ENCODE measurements around the gene DENND4A.

Gene DENND4A

DNA sequence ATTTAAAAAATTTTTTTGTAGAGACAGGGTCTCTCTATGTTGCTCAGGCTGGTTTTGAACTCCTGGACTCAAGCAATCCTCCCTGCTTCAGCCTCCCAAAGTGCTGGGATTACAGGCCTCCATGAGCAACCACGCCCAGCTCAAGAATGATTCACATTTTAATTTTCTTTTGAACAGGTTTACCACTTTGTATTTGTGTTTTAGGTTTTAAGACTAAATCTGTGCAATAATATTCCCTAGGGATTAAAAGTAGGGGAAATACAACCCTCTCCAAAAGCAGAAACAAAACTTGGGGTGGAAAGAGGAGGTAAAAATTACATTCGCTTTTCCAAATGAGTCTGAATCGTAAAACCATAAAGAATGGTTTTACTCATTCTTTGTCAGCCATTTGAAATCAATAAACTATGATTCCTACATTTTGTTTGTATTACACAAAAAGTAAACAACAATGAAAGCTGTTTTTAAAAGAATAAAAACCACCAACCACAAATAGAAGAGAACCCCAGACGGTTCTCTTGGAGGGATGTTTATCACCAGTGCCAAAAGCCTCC, 132.5 kb downstream of the DENND4A start:
- no peak for DNase-seq

DNA sequence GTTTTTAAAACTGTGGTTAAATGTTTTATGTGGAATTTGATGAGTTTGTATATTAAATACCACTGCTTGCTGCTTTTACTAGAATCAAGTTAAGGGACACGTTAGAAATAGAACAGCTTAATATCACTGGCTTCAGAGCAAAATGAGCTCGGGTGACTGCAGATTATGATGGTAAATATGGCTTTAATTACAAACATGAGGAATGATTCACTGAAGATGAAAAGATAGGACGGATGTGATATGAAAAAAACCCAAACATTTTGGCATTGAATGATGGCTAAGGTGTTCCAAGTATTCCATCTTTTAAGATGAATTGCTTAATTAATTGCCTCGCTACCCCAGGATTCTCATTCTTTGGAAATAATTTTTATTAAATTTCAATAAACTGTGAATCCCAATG, 136.6 kb downstream of the DENND4A start:
- DNase-seq: no peak

DNA sequence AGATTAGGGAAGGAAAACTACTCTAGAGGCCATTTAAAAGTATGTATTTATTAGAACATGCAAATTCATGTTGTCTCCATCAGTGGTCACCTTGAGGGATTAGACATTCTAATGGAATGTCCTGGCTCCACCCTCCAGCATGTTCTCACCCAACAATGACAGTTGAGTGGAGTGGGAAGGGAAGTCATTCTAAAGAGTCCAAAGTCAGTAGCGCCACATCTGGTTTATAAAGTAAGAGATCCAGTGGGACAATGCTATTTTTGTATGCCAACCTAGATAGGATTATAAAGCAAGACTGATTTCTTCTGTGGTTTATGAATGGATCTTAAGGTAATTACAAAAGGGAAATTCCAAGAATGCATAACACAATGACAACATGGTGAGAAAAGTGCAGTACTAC, 137.1 kb downstream of the DENND4A start:
- no peak for DNase-seq

DNA sequence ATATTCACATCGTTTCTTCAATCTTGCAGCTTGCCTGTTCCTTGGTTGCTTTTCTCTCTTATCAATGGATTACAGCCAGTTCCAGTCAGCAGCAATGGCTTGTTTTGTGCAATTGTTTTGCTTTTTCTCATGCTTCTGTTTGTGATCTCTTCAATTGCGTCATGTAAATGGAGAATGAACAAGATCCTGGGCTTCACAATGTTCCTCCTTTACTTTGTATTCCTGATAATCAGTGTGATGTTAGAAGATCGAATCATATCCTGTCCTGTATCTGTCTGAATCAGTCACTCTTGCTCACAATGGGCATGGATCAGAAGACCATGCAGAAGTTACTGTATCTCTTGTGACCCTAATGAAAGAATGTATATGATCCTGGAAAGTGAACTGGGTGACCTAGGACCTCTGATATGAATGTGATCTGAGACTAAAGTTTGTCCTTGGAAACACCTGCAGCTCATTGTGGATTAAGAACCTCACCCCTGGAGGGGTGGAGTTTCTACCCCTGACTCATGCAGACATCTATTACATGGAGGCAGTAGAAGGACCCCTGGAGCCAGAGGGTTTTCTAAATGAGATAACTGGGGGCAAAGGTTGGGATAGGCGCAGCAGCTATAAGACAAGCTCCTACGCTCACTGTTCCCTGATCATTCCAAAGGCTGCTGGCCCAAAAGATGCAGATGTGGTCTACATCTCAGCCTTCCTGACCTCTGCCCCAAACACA, 138.1 kb downstream of the DENND4A start:
- DNase-seq: no peak

DNA sequence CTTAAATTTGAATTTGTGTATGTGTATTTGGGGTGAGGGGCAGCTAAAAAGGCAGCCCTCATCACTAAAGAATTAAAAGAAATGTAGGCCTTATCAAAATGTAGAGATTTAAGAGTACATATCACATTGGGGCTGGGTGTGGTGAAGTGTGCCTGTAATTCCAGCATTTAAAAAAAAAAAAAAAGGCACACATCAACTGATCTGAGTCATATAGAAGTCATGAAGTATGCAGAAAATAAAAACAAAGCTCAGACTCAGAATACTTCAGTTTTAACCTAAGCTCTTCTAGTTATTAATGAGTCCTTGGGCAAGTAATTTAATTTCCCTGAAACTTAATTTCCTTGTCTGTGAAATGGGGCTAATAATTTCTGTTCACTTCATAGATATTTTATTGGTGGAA, 138.8 kb downstream of the DENND4A start:
- DNase-seq: no peak

DNA sequence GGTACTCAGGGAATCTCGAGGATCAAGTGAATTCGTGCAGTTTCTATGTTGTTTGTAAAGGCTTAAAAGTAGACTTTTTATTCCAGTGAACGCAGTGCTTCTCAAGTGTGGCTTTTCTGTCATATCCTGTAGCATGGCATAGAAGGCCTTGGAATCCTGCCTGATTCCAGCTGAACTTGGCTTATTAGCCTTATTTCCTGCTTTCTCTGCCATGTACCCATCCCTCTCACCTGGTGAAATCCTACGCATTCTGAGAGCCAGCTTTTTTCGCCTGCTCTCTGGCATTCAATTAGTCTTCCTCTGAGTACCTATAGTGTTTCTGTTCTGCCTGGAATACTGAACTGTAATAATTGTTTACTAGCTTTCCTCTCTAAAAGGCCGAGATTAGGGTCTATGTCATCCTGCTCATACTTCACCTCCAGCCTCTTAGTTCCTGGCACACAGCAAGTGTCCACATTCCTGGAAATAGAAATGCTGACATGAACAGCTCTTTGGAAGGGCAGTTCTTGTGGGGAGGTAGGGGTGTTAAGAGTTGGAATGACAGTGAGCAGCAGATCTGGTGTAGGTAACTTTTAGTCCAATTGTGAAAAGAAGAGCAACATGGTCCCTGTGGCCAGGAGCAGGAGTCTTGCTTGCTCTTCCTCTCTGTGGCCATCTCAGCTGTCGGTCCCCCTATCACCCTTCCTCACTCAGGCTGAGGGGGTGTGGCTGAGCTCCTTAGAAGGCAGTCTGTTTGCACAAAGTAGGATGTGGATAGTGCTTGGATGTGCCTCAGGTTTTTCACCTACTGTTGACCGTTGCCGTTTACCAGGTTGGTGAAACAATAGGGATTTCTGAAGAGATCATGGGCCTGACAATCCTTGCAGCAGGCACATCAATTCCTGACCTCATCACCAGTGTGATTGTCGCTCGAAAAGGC, 140.0 kb downstream of the DENND4A start:
- no peak for DNase-seq

DNA sequence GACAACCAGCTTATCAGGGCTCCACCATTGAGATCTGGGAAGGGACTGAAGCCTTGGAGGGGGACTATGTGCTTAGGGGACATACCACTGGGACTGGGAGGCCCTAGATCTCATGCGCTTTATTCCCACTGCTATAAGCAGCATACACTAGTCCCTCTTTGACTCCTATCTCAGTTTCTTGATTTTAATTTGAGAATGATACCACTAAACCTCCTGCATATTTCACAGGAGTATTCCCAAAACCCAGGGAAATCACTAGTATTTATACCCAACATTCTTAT, 141.1 kb downstream of the DENND4A start:
- DNase-seq: no peak

DNA sequence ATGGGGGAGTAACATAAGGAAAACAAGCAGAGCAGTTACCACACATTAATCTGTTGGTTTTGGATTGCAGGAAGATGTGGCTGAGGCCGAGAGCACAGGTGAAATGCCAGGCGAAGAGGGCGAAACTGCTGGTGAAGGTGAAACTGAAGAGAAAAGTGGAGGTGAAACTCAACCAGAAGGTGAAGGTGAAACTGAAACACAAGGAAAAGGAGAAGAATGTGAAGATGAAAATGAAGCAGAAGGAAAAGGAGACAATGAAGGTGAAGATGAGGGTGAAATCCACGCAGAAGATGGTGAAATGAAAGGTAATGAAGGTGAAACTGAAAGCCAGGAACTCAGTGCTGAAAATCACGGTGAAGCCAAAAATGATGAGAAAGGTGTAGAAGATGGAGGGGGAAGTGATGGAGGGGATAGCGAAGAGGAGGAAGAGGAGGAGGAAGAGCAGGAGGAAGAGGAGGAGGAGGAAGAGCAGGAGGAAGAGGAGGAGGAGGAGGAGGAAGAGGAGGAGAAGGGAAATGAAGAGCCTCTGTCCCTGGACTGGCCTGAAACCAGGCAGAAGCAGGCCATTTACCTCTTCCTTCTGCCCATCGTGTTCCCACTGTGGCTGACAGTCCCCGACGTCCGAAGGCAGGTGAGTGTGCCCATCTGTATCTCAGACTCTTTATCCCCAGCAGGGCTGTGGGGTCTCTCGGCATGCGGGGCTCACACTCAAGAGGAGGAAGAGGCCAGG, 141.6 kb downstream of the DENND4A start:
- DNase-seq: no peak

DNA sequence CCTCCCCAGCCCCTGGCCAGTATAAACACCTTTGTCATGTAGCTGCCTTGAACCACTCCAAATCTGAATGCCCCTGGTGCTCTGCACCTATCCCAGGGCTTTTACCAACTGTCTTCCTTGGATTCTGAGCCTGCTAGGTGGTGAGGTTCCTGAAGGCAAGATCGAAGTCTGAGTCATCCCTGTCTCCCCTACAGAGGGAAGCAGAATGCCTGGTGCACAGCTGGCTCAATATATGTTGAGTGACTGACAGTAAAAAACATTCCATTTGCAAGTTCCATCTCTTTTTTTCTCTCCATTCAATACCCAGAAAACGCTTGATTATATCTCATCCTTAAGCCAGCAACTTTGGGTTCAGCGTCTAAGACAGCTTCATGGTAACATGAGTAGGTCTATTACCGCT, 145.6 kb downstream of the DENND4A start:
- DNase-seq: no peak

DNA sequence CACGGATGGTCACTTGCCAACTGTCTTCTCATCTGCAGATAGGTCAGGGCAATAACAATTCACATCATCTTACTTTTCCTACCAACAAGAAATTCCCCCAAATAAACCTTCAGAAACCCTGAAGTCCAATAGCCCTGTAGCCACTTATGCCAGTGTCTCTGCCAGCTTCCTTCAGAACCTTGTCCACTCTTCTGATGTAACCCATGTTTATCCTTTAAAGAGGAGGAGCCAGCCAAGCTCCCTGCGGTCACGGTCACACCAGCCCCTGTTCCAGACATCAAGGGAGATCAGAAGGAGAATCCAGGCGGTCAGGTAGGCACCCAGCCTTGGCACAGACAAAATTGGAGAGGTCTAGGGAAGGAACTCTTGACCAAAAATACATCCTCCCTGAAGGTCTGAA, 146.7 kb downstream of the DENND4A start:
- DNase-seq: no peak

DNA sequence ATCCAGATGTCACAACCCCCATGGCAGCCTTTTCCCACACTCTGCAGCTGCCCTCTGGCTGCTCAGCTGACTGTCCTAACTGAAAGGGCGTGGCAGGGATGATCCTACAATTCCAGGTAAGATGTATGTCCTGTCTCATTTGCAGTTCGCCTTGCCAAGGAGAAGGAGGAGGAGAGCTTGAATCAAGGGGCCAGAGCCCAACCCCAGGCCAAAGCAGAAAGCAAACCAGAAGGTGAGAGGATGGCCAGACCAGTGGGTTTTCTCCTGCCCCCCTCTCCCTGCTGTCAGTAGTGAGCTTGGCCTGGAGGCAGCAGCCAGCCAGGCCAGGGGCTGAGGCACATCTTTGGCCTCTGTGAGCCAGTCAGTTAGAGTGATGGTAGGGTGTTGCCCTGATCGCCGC, 147.8 kb downstream of the DENND4A start:
- DNase-seq: no peak

DNA sequence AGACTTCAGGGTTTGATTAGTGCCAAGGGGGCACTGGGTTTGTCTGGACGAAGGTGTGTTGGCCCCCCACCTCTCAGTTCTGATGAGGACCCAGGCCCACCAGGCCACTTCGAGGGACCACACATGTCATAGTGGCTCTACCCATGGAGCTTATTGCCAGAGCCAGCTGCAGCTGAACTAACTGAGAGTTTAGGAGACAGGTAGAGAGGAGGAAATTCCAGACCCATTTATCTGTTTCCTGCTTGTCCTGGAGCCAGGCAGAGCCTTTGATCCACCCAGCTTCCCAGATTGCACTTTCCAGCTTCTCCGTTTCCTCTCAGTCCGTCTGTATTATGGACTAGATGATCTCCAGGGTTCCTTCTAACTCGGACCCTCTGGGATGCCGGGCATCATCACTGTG, 149.5 kb downstream of the DENND4A start:
- DNase-seq: no peak

DNA sequence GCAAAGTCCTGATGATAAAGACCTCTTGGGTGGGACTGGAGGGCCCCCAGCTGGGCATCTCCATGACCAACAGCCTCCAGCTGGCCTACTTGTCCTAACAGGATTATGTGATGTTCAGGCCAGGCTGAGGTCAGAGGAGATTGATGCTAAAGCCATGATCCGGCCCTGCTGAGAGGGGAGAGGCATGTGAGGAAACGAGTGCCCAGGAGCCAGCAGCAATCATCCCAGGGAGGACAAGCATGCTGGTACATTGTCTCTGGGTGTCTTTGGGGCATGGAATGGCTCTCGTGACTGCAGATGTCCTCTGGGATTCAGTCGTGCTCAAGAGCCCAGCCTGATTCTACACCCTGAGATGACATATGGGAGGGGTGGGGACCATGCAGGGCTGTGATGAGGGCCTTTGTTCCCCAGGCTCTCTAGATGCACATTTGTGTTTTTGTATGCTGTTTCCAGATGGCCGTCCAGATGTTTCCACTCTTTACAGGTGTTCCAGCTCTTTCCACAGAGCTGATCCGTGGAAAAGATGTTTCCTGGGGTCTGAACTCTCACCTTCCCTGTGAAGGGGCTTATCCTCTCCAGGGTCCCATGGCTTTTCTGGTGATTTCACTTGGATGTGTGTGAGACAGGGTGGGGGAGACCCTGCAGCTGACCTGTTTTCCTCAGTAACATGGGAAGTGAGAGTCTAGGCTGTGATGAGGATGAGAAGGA, 150.2 kb downstream of the DENND4A start:
- no peak for DNase-seq

DNA sequence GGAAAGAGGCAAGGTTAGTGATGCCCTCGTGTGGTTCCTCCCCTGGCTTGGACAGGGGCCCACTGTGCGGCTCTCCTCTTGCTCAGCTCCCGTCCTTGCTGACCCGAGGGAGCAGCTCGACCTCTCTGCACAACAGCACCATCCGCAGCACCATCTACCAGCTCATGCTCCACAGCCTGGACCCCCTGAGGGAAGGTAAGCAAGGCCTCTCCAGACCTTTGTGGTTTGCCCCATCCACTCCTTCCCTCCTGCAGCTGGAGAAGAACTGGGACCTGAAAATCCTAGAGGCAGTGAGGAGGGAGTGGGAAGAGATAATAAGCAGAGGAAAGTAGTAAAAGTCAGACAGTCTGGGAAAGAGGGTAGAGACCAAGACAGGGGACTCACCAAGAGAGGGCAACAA, 152.6 kb downstream of the DENND4A start:
- no peak for DNase-seq

DNA sequence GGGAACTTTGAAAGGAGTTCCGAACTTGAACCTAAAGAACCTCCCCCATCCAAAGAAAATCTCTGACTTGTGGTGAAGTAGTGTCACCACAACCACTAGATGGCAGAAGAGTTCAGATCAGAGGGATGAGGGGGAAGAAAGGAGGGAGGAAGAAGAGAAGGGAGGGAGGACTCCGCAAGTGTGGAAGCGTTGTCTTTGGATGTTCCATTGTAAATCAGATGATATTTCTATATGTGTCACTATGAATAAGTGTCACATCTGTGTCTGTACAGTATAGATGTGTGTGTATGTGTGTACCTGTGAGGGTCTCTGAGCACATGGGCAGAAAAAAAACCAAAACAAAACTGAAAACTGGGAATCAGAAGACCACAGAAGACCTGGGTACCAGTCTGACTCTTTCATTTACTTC, 153.4 kb downstream of the DENND4A start:
- DNase-seq: peak; percentile 37

DNA sequence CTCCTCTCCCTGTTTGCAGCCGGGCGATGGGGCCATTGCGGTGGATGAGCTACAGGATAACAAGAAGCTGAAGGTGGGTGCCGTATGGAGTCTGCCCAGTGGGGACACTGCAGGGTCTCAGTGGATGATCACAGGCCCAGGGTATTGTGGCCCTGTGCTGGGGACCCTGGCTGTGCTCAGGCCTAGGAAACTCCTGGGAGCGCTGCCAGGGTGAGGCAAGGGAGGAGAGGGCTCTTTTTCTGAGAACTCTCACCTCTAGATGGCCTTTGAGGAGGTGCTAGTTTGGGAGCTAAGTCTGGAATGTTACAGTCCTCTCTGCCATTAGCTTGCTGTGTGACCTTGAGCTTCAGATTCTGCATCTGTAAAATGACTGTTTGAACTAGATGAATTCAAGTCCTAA, 154.0 kb downstream of the DENND4A start:
- no peak for DNase-seq

DNA sequence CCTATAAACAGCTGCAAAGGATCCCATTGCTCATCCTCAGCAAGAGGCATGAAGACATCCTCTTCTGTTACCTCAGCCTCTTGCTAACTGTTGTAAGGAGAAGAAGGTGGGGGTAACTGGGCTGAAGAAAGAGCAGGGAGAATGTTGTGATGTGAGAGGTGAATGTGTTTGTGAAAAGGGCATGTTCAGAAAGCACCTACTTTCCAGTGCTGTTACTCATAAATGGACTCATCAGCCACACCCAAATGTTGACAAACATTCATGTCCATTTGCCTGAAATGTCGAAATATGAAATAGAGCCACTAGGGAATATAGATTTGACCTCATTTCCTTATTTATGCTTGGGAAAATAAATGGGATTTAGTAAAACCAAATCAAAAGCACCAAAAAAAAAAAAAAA, 157.7 kb downstream of the DENND4A start:
- DNase-seq: no peak

DNA sequence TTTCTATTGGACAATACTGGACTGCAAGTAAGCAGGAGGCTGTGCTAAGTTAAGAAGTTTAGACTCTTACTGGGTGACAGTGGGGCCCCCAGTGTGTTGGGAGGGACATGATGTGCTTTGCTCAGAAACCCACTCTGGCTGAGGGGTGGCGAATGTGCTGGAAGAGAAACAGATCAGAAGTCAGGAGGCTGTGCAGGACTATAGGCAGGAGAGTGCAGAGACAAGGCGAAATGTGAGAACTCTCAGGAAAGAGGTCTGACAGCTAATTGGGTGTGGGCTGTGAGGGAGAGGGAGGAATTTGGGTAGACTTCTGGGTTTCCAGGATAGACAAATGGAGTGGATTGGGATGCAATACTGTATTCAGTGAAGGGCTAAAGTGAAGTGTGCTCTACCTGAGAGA, 158.3 kb downstream of the DENND4A start:
- DNase-seq: no peak

DNA sequence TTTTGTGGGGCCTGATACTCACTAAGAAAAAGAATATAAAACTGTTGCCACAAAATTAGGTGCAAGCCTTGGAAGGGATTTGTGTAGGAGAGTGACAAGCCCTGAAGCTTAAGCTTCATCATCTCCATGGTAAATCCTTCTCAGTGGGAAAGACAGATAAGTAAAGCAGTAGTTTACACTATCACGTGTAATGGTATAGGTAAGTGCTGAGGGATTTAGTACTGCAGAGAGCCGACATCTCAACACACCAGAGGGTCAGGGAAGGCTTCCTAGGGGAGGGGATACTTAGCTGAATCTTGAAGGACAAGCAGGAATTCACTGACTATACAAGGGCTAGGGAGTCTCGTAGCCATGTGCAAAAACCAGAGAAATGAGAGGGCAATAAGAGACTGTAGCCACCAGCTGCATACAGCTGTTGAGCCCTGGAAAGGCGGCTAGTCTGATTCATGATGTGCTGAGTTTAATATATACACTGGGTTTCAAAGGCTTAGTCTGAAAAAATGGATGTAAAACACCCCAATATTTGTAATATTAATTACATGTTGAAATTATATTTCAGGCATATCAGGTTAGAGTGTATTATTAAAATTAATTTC, 159.2 kb downstream of the DENND4A start:
- DNase-seq: no peak

DNA sequence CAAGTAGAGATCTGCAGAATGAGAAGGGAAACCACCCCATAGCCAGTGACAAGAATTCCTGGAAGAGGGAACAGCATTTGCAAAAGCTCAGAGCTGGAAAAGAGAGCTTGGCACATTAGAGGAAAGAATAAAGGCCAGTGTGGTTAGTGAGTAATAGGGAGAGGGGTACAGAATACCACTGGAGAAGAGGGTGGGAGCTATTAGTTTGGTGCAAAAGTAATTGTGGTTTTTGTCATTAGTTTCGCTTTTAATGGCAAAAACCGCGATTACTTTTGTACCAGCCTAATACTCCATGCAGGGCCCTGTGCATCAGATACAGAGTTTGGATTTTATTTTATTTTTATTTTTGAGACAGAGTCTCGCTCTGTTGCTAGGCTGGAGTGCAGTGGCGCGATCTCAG, 160.6 kb downstream of the DENND4A start:
- no peak for DNase-seq

DNA sequence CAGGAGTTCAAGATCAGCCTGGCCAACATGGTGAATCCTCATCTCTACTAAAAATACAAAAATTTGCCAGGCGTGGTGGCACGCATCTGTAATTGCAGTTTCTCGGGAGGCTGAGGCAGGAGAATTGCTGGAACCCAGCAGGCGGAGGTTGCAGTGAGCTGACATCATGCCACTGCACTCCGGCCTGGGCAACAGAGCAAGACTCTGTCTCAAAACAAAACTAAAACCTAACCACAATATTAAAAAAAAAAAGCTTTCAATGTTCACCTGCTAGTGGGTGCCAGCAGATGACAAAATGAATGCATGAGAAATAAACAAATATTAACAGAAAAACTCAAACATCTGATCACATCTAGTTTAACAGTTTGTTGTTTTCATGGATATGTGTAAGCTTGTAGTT, 161.3 kb downstream of the DENND4A start:
- no peak for DNase-seq

DNA sequence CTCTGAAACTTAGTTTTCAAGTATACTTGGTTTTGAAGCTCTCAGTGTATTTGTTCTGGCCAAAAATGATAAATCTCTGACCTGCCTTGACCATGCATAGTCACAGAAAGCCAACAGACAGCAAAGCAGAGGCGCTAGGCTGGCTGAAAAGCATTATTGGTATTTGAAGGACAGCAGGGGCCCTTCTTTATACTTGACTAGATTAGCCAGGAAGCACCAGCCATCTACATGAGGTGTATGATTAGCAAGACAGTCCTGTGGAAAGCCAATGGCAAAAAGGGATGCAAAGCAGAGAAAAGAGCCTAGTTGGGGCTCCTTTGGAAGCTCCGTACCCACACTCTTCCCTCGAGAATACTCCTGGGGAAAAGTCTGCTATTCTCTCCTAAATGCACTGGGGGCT, 162.5 kb downstream of the DENND4A start:
- no peak for DNase-seq

DNA sequence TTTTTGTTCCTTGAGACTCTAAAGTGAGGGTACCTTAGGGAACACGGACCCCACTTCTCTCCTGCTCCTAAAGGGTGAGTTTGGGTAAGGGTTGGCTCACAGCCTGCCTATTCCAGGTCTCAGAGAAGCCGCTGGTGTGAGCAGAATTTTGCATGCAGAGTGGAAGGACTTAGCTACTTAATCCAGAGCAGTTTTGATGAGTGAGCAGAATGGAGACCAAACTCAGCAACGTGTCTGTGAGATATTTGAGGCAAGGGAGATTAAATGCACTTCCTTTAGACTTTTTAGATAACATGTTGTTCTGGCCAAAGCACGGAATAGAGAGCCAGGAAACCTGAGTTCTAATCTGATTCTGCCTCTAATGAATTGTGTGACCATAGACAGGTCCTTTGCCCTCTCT, 165.2 kb downstream of the DENND4A start:
- no peak for DNase-seq

All from stimulated activated CD4-positive, alpha-beta T cell treated with anti-CD3 and anti-CD28 coated beads, Interleukin-4, amount 100 ng/mL, for 24 hours (primary cell).